Cardiac muscle cell (in vitro differentiated cells and primary cell): ENCODE data around the gene CDH2. TPM values are rescaled to one million over a fixed set of nuclear protein-coding genes. Genes with fewer than 3 reads are reported as not detected.
A peak's percentile ranks its signal among the peaks of the same experiment; 100 is the strongest.

Experiments used
- DNase-seq, 2 donors: peaks; one replicate each; pipeline versions ENCODE4 v3.0.0 to v3.0.0-alpha.2; 2010 to 2017; ENCODE audit warnings: low read depth in 1 of 2, low spot score in 1 of 2
- H3K27ac ChIP-seq: fragments of 200-600 bp; sonication (generic); 2 replicates; pipeline ENCODE4 v1.5.1; 2016
- H3K27me3 ChIP-seq: fragments of 200-600 bp; sonication (generic); 2 replicates; pipeline ENCODE4 v1.6.0; 2016; ENCODE audit warnings: control low read depth
- H3K36me3 ChIP-seq: fragments of 200-600 bp; sonication (generic); 2 replicates; pipeline ENCODE4 v1.5.1; 2016; ENCODE audit warnings: control low read depth
- H3K4me1 ChIP-seq: fragments of 200-600 bp; sonication (generic); 2 replicates; pipeline ENCODE4 v1.8.1; 2017; ENCODE audit warnings: low read depth, mild to moderate bottlenecking, mixed run types
- H3K4me3 ChIP-seq: fragments of 200-600 bp; sonication (generic); 2 replicates; pipeline ENCODE4 v1.5.1; 2016; ENCODE audit warnings: mild to moderate bottlenecking
- H3K9me3 ChIP-seq: fragments of 200-600 bp; sonication (generic); 2 replicates; pipeline ENCODE4 v1.5.1; 2017; ENCODE audit warnings: low read depth, mild to moderate bottlenecking, control low read depth
- polyA plus RNA-seq: library from polyadenylated mRNA; unstranded; fragments of >200 nt; fragmentation: Nextera tagmentation; extraction: Ambion mirVana; gene quantifications from 2 replicates; pipeline ENCODE4 v1.2.1, GENCODE V29; 2016
- total RNA-seq: library from RNA; depleted of rRNA; stranded (reverse); fragments of >200 nt; gene quantifications from 2 replicates; pipeline ENCODE4 v1.2.3, GENCODE V29; 2016
- TF ChIP-seq, protein P1 (sequence below): IDR thresholded peaks from 2 replicates; pipeline ENCODE4 v1.5.1; 2012; ENCODE audit warnings: low read depth, mild to moderate bottlenecking, low read length

The CDH2 gene
- total and polyA plus RNA-seq, 2 experiments from 2014 or later, result 267 to 324 TPM

DNA sequence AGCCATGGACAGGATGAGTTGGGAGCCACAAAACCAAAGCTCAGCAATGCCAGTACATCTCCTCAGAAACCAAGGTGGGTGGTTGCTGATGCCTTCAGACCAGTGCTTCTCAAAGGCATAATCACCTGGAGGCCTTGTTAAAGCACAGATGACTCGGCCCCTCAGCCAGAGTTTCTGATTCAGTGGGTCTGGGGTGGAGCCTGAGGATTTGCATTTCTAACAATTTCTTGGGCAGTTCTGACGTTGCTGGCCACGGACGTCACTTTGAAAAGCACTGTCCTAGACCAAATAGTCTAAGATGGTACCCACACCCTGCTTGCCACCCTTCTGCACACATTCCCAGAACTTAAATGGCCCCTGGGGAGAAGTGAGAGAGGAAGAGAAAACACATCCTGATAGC lies 24.1 kb upstream of the CDH2 start:
- Histone ChIP-seq H3K4me1 (no peaks in the 10 kb centered on the region), H3K36me3 (no peaks in the 10 kb centered on the region), H3K4me3 (no peak overlapping the region), H3K27me3 (no peaks in the 10 kb centered on the region), H3K9me3 (no peaks in the 10 kb centered on the region), H3K27ac (no peak overlapping the region)
- no peak for DNase-seq
- TF ChIP-seq, protein P1, sequence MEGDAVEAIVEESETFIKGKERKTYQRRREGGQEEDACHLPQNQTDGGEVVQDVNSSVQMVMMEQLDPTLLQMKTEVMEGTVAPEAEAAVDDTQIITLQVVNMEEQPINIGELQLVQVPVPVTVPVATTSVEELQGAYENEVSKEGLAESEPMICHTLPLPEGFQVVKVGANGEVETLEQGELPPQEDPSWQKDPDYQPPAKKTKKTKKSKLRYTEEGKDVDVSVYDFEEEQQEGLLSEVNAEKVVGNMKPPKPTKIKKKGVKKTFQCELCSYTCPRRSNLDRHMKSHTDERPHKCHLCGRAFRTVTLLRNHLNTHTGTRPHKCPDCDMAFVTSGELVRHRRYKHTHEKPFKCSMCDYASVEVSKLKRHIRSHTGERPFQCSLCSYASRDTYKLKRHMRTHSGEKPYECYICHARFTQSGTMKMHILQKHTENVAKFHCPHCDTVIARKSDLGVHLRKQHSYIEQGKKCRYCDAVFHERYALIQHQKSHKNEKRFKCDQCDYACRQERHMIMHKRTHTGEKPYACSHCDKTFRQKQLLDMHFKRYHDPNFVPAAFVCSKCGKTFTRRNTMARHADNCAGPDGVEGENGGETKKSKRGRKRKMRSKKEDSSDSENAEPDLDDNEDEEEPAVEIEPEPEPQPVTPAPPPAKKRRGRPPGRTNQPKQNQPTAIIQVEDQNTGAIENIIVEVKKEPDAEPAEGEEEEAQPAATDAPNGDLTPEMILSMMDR, result no peak

DNA sequence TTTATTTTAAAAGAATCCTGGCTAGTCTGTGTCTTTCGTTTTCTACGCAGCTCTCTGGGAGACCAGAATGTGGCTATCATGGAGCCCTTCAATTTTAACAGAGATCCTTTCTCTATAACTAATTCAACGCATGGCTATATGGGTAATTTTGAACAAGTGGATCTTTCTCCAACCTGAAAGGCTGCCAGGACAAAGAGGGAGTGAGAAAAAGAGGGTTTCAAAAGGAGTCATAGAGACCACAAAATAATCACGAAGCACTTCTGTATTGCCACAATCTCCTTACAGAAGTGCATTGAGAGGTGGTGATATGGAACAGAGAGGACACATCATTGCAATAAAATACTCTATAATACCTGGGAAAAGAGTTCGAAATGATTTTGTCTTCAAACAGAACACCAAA lies 21.7 kb upstream of the CDH2 start:
- Histone ChIP-seq H3K4me1 (no peaks in the 10 kb centered on the region), H3K9me3 (no peaks in the 10 kb centered on the region), H3K27ac (no peak overlapping the region), H3K36me3 (no peaks in the 10 kb centered on the region), H3K4me3 (no peak overlapping the region), H3K27me3 (no peaks in the 10 kb centered on the region)
- TF ChIP-seq, protein P1, result no peak
- no peak for DNase-seq

DNA sequence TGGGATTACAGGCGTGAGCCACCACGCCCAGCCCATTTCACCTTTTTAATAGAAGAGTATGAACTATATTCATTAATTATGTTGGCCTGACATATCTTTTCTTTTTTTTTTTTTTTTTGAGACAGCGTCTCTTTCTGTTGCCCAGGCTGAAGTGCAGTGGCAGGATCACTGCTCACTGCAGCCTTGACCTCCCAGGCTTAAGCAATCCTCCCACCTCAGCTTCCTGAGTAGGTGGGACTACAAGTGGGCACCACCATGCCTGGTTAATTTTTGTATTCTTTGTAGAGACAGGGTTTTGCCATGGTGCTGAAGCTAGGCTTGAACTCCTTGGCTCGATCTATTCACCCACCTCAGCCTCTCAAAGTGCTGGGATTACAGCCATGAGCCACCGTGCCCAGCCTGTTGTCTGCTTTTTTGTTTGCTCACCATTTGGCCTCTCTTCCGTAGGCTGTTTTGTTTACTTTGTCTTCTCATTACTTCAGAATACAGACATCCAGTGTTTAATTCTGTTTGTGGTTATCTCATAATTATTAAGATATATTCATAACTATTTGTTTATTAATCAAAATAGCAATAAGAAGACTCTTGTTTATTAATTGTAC lies 16.3 kb upstream of the CDH2 start:
- Histone ChIP-seq H3K4me1 (no peaks in the 10 kb centered on the region), H3K4me3 (no peak overlapping the region), H3K27ac (no peak overlapping the region), H3K27me3 (no peaks in the 10 kb centered on the region), H3K9me3 (no peaks in the 10 kb centered on the region), H3K36me3 (no peaks in the 10 kb centered on the region)
- TF ChIP-seq, protein P1, result no peak
- DNase-seq, result no peak

DNA sequence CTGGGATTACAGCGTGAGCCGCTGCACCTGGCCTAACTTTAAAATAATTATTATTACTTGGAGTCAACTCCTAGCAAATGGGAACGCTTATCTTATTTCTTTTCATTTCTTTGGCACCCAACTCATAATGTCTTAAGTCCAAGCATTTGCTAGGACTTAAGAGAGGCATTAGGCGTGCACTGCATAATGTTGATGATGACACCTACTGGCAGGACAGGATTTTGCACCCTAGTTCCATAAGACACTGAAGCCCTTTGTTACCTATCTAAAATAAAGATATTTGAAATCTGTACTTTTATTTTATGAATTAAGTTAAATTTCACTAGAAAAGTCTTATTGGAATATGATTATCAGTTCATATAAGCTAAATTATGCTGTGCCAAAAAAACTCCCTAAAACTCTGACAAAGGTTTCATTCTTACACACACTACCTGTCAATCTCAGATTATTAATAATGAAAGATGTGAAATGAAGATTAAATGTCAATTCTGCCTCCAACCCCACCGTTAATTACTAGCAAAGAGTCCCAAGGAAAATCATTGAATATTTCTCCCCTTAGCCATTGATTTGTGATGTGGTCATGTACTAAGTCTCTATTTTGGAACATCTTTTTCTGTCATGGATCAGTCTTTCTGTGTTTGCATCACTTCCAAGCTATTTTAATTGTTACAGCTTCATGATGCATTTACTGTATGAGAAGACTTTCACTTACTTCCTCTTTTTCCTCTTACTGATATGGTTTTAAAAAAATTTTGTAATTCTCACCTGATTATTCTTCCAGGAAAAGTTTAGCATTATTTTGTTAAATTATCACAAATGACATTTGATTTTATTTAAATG lies 12.7 kb upstream of the CDH2 start:
- no peaks in the 10 kb centered on the region for H3K36me3 ChIP-seq
- H3K4me1 ChIP-seq, result no peaks in the 10 kb centered on the region
- no peak overlapping the region for H3K27ac ChIP-seq
- no peaks in the 10 kb centered on the region for H3K9me3 ChIP-seq
- H3K4me3 ChIP-seq, result no peak overlapping the region
- no peaks in the 10 kb centered on the region for H3K27me3 ChIP-seq
- TF ChIP-seq, protein P1, result peak; percentile 82
- DNase-seq, result peak; percentile 29 to 88

DNA sequence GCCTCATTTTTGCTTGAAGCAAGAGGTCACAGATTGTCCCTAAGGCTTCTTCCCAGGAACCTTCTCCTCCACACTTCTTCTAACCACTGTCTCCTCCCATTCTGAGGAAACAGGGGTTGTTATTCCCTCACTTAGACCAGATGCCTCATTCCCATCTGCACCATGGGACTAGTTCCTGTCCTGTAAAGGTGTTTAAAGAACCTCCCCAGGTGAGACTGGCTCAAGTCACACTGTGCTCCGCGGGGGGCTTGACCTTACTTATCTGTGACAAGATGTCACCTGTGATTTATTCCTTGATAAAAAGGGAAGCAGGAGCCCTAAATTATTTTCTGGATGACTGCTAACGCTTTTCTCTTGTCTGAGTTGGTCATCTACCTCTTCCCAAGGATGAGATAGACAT lies 8.2 kb upstream of the CDH2 start:
- Histone ChIP-seq H3K36me3 (no peaks in the 10 kb centered on the region), H3K4me1 (no peaks in the 10 kb centered on the region), H3K27me3 (no peaks in the 10 kb centered on the region), H3K4me3 (no peak overlapping the region), H3K9me3 (no peaks in the 10 kb centered on the region), H3K27ac (no peak overlapping the region)
- TF ChIP-seq, protein P1, result no peak
- DNase-seq, result no peak
